Measurements from ENCODE around the gene PTGES3. TPM values are rescaled to one million over a fixed set of nuclear protein-coding genes. Genes with fewer than 3 reads are reported as not detected.

The PTGES3 gene
- total RNA-seq, 3 donors from 2014 or later = 155 to 223 (median 164) TPM

- ATAC-seq = peak; percentile 74
- H3K4me1 ChIP-seq (ENCODE audit: low read depth) = peaks cover 45% of the 10 kb centered on the region
- intact Hi-C loops (cut with DNase I, micrococcal nuclease) = loop anchor here in 1 of 2 donors (10.0 kb wide), 1 partner anchor 112 kb away; the partner anchor contains the start of gene RBMS2
Measured at GRCh38 chr12:56636675-56637540, 51.2 kb downstream of the PTGES3 start.

GRCh38 chr12:56635806-56636674 is 52.0 kb downstream of the PTGES3 start:
- H3K4me1 ChIP-seq (ENCODE audit: low read depth) = peaks cover 48% of the 10 kb centered on the region

More at GRCh38 chr12:56636675-56637540, 51.2 kb downstream of the PTGES3 start:
- Histone ChIP-seq H3K9me3 (no peaks in the 10 kb centered on the region), H3K36me3 (ENCODE audit: low read depth) (peaks cover 10% of the 10 kb centered on the region), H3K4me3 (peak overlapping the region; percentile 4)
- peak; percentile 98 to 99 (median 99) for DNase-seq
- peak; percentile 42 for TF ChIP-seq CTCF (IDR thresholded peaks at IDR 0.05)

GRCh38 chr12:56634837-56635791 is 53.0 kb downstream of the PTGES3 start:
- Histone ChIP-seq H3K4me1 (ENCODE audit: low read depth) (peaks cover 57% of the 10 kb centered on the region), H3K4me3 (peak overlapping the region; percentile 67), H3K9me3 (no peaks in the 10 kb centered on the region), H3K36me3 (ENCODE audit: low read depth) (peaks cover 10% of the 10 kb centered on the region)
- TF ChIP-seq CTCF (IDR thresholded peaks at IDR 0.05) = no peak
- peak; percentile 87 to 90 (median 90) for DNase-seq
- intact Hi-C loops (cut with DNase I, micrococcal nuclease) = loop anchor here in 1 of 2 donors (5.0 to 10.0 kb wide), 2 partner anchors 52 to 110 kb away; partner anchors contain the start of genes PTGES3 and RBMS2
- peak; percentile 64 for ATAC-seq

More at GRCh38 chr12:56635806-56636674, 52.0 kb downstream of the PTGES3 start:
- H3K4me3 ChIP-seq = peak overlapping the region; percentile 67
- intact Hi-C loops (cut with DNase I, micrococcal nuclease) = loop anchor here in 1 of 2 donors (10.0 kb wide), 1 partner anchor 111 kb away; the partner anchor contains the start of gene RBMS2
- H3K9me3 ChIP-seq = no peaks in the 10 kb centered on the region
- H3K36me3 ChIP-seq (ENCODE audit: low read depth) = peaks cover 10% of the 10 kb centered on the region
- ATAC-seq = peak; percentile 76
- no peak for TF ChIP-seq CTCF (IDR thresholded peaks at IDR 0.05)
- peak; percentile 93 to 96 (median 95) for DNase-seq

GRCh38 chr12:56634242-56634836 is 53.7 kb downstream of the PTGES3 start:
- ATAC-seq = peak; percentile 12
- peak; percentile 74 to 84 (median 82) for DNase-seq
- Histone ChIP-seq H3K4me3 (peak overlapping the region; percentile 67), H3K9me3 (no peaks in the 10 kb centered on the region), H3K36me3 (ENCODE audit: low read depth) (peaks cover 10% of the 10 kb centered on the region), H3K4me1 (ENCODE audit: low read depth) (peaks cover 57% of the 10 kb centered on the region)
- TF ChIP-seq CTCF (IDR thresholded peaks at IDR 0.05) = no peak
- intact Hi-C loops (cut with DNase I, micrococcal nuclease) = loop anchor here in 1 of 2 donors (5.0 to 10.0 kb wide), 2 partner anchors 53 to 110 kb away; partner anchors contain the start of genes PTGES3 and RBMS2

All from mucosa of descending colon (tissue), 3 donors.